ENCODE data around the gene DOCK8. TPM values are rescaled to one million over a fixed set of nuclear protein-coding genes. Genes with fewer than 3 reads are reported as not detected.

DOCK8 gene
- total and polyA plus RNA-seq, 10 of the 15 experiments (the other 5 are each of a cell fraction or from before 2014, with no cell fraction given) = 35.4 to 100 (median 44.7) TPM

- DNase-seq (ENCODE audit: low read depth, low spot score) = no peak
- H3K4me1 ChIP-seq (ENCODE audit: control insufficient read depth, insufficient read depth, low read length) = no peaks in the 10 kb centered on the region
- no peak overlapping the region for H3K4me2 ChIP-seq (ENCODE audit: control insufficient read depth, insufficient read depth)
- no peaks in the 10 kb centered on the region for H3K9me3 ChIP-seq (replicated peaks; ENCODE audit: control insufficient read depth, insufficient read depth, low read length)
- SMC1A ChIA-PET (ENCODE audit: uncharacterized antibody, unreplicated experiment) = no interaction called here
- no peaks in the 10 kb centered on the region for H3K27me3 ChIP-seq (replicated peaks in 1 of 2; ENCODE audit: control insufficient read depth in 2 of 2, insufficient read depth in 2 of 2, low read length in 1 of 2)
- no peak overlapping the region for H3K27ac ChIP-seq (ENCODE audit: control insufficient read depth, insufficient read depth)
- RAD21 ChIA-PET (ENCODE audit: unreplicated experiment) = no interaction called here
- H3K79me2 ChIP-seq (ENCODE audit: control insufficient read depth, insufficient read depth, low read length) = no peaks in the 10 kb centered on the region
- no peaks in the 10 kb centered on the region for H4K20me1 ChIP-seq (ENCODE audit: control insufficient read depth, insufficient read depth)
- 100% methylated on average over 1 of the region's 1 CpG for WGBS (ENCODE audit: insufficient coverage, insufficient replicate concordance, low lambda C conversion rate, missing lambda C conversion rate)
- no peak overlapping the region for H3K9ac ChIP-seq (ENCODE audit: control insufficient read depth, insufficient read depth, low read length)
- H3K4me3 ChIP-seq = no peak overlapping the region
- POLR2A ChIA-PET = no interaction called here
- intact Hi-C loops (cut with micrococcal nuclease; ENCODE audit: unreplicated experiment) = no loop called here
- in situ Hi-C loops (cut with MboI) = no loop called here
- CTCF ChIA-PET = no interaction called here
- no peak overlapping the region for H2AFZ ChIP-seq (ENCODE audit: control insufficient read depth, low read depth, low read length)
- no TSS peak for BruUV-seq (replicated peaks)
- no peak for ATAC-seq
- TF ChIP-seq EZH2 (IDR thresholded peaks at IDR 0.05; ENCODE audit: borderline replicate concordance, control insufficient read depth, low read depth, low read length) (no peak), SUZ12 (IDR thresholded peaks at IDR 0.05; ENCODE audit: unreplicated experiment) (no peak), BCL11A (IDR thresholded peaks at IDR 0.05; ENCODE audit: low read depth, low read length) (no peak)
- peaks cover 2 to 23% of the 10 kb centered on the region in 2 experiments for H3K36me3 ChIP-seq (ENCODE audit: control insufficient read depth in 2 of 2, insufficient read depth in 2 of 2, low read length in 1 of 2)
- no peak for FAIRE-seq
These were observed 110.3 kb downstream of the DOCK8 start for GRCh38 chr9:324971-325370.

GRCh38 chr9:326667-327066 lies 112.0 kb downstream of the DOCK8 start:
- SMC1A ChIA-PET (ENCODE audit: uncharacterized antibody, unreplicated experiment) = no interaction called here
- Histone ChIP-seq H2AFZ (ENCODE audit: control insufficient read depth, low read depth, low read length) (no peak overlapping the region), H3K9me3 (replicated peaks; ENCODE audit: control insufficient read depth, insufficient read depth, low read length) (no peaks in the 10 kb centered on the region), H4K20me1 (ENCODE audit: control insufficient read depth, insufficient read depth) (no peaks in the 10 kb centered on the region), H3K4me2 (ENCODE audit: control insufficient read depth, insufficient read depth) (no peak overlapping the region), H3K4me1 (ENCODE audit: control insufficient read depth, insufficient read depth, low read length) (no peaks in the 10 kb centered on the region), H3K9ac (ENCODE audit: control insufficient read depth, insufficient read depth, low read length) (no peak overlapping the region), H3K36me3 (ENCODE audit: control insufficient read depth in 2 of 2, insufficient read depth in 2 of 2, low read length in 1 of 2) (peaks cover 2 to 31% of the 10 kb centered on the region in 2 experiments), H3K4me3 (no peak overlapping the region), H3K79me2 (ENCODE audit: control insufficient read depth, insufficient read depth, low read length) (no peaks in the 10 kb centered on the region), H3K27me3 (replicated peaks in 1 of 2; ENCODE audit: control insufficient read depth in 2 of 2, insufficient read depth in 2 of 2, low read length in 1 of 2) (no peaks in the 10 kb centered on the region), H3K27ac (ENCODE audit: control insufficient read depth, insufficient read depth) (no peak overlapping the region)
- intact Hi-C loops (cut with micrococcal nuclease; ENCODE audit: unreplicated experiment) = no loop called here
- BruUV-seq (replicated peaks) = no TSS peak
- WGBS (ENCODE audit: insufficient coverage, insufficient replicate concordance, low lambda C conversion rate, missing lambda C conversion rate) = 88% methylated on average over 2 of the region's 2 CpGs
- POLR2A ChIA-PET = no interaction called here
- in situ Hi-C loops (cut with MboI) = no loop called here
- RAD21 ChIA-PET (ENCODE audit: unreplicated experiment) = no interaction called here
- TF ChIP-seq SIX5 (IDR thresholded peaks at IDR 0.05; ENCODE audit: low read depth, low read length, severe bottlenecking) (peak; percentile 46), CBFB (IDR thresholded peaks at IDR 0.05; ENCODE audit: low read depth) (no peak), HCFC1 (IDR thresholded peaks at IDR 0.05; ENCODE audit: low read length) (peak; percentile 25; the same call in 1 of the 2 replicates)
- CTCF ChIA-PET = no interaction called here
- ATAC-seq (peak; percentile 24; the same call in 1 of the 3 replicates), FAIRE-seq (no peak), DNase-seq (ENCODE audit: low read depth, low spot score) (no peak)

All from GM12878 (cell line).